ENCODE data around the gene VIPR2.

Gene VIPR2

DNA sequence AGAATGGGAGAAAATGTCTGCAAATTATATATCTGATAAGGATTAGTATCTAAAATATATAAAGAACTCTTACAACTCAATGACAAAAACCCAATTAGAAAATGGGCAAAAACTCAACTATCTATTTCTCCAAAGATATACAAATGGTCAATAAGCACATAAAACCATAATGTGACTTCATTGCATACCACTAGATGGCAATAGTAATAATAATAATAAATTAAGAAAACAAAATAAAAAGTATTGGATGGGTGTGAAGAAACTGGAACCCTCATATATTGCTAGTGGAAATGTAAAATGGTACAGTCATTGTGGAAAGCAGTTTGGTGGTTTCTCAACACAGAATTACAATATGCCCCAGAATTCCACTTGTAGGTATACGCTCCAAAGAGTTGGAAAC, 98.8 kb downstream of the VIPR2 start:
- no peak for DNase-seq (ENCODE audit: low read depth in 3 of 3)

DNA sequence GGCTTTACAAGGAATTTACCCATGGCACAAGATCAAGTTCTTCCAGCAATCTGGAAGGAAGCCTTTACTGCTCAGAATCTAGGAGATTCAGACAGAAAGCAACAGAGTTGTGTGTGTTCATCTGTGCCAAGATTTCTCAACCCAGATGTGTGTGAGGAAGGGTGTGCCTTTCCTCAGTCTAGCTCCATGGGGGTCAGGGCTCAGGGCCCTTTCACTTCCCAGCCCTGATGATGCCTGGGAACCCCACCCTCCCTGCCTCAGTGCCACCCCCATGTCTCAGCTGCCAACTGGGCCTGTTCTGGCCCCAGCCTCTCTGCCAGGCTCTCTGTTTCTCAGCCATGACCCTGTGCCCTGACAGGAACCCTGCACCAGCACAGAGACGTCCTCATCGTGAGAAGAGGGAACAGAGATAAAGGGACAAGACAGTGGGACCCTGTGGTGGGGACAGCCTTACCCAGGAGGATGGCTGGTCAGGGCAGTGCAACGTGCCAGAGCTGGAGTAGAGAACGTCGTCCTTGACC, 102.0 kb downstream of the VIPR2 start:
- DNase-seq (ENCODE audit: low read depth in 3 of 3), result no peak

DNA sequence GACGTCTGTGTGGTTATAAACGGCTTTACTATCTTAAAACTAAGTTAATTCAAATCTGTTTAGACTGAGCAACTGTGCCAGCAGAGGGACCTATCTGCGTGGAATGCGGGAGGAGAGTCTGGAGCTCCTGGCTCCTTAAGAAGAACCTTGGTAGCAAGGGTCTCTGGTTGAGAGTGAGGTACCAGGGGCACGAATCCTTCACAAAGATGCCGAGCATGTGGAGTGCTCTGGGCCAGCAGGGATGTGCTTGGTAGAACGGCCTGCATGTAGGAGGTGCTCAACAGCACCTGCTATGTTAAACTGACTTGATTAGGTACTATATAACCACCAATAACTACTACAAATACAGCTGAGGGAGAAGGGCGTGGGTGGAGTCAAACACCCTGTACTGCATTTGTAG, 102.6 kb downstream of the VIPR2 start:
- no peak for DNase-seq (ENCODE audit: low read depth in 3 of 3)

GRCh38 chr7:159040912-159041711, 103.6 kb downstream of the VIPR2 start:
- DNase-seq (ENCODE audit: low read depth in 3 of 3), result no peak

- no peak for DNase-seq (ENCODE audit: low read depth in 3 of 3)
Observed at GRCh38 chr7:159040146-159040545, 104.5 kb downstream of the VIPR2 start.

DNA sequence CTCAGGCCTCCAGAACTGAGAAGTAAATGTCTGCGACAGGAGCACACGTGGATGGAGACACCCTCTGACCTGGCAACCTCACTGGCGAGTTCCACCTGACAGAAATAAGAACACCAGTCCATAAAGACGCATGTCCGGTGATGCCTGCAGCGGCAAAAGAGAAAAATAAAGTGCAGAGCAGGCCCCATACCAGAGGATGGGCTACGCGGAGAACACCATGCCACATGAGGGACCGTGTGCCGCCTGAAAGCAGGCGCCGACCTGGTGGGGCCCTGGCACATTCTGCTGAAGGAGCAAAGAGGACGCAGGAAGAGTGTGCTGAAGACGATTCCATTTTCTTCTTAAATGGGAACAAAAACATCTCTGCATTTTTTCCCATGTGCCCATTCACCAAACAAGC, 105.0 kb downstream of the VIPR2 start:
- DNase-seq (ENCODE audit: low read depth in 3 of 3), result no peak

- DNase-seq (ENCODE audit: low read depth in 3 of 3), result no peak
Observed at GRCh38 chr7:159038066-159038465, 106.6 kb downstream of the VIPR2 start.

DNA sequence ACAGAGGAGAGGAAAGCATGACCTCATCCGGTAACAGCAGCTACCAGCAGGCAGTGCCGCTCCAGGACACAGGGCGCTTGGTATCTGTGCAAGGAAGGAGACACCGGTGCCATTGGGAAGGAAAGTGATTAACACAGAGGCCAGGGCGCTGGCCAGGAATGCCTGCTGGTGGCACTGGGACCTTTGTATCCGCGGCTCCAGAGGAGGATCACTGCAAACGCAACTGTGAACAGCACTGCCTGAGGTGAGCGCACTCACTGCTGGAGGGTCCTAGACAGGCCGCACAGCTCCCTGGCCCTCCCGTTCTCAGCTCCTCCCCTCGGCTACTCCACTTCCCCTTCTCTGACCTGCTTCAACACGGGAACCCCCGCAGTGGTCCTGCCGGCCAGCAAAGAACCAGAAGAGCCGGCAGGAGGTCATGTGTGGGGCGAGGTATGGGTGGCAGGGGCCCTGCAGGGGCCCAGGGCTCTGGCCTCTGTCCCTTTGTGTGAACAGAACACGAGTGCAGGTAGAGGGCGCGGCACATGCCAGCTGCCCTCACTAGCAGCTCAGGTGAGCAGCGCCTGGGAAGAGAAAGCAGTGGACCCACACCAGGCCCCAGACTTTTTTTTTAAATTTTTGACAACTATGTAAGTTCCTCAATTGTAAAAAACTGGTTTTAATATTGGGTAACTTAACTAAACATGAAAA, 107.6 kb downstream of the VIPR2 start:
- DNase-seq (ENCODE audit: low read depth in 3 of 3), result no peak

- no peak for DNase-seq (ENCODE audit: low read depth in 3 of 3)
Observed at GRCh38 chr7:159035571-159036073, 109.0 kb downstream of the VIPR2 start.

- no peak for DNase-seq (ENCODE audit: low read depth in 3 of 3)
Observed at GRCh38 chr7:159034988-159035387, 109.7 kb downstream of the VIPR2 start.

DNA sequence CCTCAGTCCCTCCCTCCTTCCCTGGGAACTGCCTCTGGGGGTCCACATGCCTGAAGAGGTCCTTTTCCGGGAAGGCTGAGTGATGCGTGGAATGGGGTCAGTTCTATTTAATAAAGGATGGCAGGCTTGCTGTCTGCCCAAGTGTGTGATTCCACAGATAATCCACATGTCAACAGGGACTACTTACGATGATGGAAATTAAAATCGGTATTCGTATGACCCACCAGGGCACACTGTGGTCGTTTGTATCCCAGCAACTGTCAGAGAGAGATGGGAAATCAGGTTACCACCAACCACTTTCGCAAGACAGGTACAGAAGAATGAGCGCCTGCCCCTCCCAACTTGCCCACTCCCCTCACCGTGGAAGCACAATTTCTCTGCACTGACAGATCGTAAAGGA, 110.3 kb downstream of the VIPR2 start:
- no peak for DNase-seq (ENCODE audit: low read depth in 3 of 3)

DNA sequence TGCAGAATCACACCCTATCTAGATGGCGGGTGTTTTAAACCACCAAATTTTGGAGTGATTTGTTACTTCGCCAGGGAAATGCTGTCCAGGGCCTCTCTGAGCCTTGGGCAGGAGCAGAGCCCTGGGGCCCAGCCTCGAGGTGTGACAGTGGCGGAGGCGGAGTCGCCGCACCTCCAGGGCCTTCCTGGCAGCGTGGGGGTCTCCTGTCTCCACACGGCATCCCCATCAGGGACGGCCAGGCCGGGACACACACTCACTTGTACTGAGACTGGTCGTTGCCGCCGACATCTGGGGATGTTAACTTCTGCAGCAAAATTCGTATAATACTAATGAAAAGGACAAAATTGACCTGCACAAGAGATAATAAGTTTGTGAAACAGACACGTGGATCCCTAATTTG, 110.7 kb downstream of the VIPR2 start:
- no peak for DNase-seq (ENCODE audit: low read depth in 3 of 3)

- DNase-seq (ENCODE audit: low read depth in 3 of 3), result no peak
Observed at GRCh38 chr7:159033473-159033825, 111.2 kb downstream of the VIPR2 start.

DNA sequence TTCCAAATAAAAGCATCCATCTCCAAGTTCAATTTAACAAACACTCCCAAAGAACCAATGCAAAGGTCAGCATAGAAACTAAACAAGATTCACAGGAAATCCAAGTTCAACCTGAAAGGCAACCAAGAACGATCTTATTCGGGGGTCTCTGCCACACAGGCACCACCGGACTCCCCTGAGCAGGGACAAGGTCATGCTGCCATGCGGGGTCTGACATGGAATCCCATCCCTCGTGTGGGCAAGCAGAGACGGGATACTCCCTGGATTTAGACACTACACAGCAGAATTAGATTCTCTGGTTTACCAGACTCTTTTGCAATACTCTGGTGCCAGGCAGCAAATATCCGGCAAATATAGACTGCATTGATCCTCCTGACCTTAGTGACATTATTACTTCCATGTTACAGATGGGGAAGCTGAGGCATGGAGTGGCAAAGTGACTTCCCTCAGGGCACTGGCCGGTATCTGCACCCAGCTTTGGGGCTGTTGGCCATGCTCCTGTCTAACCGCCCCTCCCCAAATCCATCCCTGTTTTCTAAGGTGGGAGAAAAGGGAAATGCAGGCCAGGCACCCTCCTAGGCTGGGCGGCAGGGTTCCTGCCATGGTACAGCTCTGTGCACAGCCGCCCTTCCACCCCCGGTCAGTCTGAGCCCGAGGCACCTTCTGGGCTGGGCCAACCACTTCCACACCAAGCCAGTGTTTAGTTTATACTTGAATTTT, 111.8 kb downstream of the VIPR2 start:
- no peak for DNase-seq (ENCODE audit: low read depth in 3 of 3)

DNA sequence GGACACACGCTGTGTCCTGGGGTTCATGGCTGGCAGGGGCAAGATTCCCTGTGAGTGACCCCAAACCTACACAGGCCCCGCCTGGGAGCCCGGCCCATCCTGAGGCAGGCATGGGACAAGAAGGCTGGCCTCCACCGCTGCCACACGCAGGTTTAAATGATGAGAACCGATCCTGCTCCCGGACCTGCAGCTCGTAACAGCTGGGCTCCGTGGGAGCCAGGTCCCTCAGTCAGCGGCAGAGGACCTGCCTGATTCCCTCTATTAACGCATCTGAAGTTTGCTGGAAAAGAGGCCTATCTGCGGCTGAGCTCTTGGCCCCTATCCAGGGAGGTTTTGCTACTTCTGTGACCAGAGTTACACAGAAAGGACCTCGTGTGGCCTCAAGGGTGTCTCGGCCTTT, 112.3 kb downstream of the VIPR2 start:
- no peak for DNase-seq (ENCODE audit: low read depth in 3 of 3)

DNA sequence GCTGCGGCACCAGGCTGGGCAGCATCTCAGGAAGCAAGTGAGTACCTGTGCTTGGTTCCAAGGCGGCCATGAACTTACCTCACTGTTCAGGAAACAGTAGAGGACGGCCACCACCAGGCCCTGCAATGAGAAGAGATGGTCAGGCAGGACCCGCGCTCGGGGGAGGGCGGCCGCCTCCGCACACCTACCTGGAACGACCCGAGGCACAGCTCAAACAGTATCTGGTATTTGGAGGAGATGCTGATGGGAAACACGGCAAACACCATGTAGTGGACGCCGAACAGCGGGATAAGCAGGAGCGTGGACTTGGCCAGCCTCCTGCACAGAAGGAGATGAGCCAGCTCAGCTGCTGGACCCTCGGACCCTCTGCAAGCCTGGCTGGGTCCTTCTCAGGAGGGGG, 112.9 kb downstream of the VIPR2 start:
- DNase-seq (ENCODE audit: low read depth in 3 of 3), result no peak

DNA sequence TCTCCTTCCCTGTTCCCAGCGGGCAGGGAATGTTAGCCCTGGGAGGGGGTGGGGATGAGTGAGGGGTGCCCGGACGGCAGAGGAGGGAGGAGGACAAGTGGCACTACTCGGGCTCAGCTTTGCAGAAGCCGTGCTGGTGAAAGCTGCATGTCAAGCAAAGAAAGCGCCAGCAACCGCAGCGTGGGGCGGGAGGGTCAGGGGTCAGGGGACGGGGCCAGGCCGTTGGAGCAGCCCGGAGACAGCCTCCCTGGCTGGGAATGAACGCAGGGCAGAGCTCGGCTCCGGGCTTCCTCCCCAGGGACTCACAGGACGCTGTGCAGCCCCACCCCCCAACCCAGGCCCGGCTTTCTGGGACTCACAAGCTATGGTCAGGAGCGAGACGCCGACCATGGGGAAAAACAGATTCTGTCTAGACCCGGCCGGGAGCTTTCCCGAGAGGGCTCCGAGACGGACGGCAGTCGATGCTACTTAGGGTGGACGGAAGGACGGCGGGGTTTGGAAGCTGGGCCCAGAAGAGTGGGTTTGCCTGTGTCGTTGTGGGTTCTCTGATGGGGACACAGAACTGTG, 113.4 kb downstream of the VIPR2 start:
- no peak for DNase-seq (ENCODE audit: low read depth in 3 of 3)

DNA sequence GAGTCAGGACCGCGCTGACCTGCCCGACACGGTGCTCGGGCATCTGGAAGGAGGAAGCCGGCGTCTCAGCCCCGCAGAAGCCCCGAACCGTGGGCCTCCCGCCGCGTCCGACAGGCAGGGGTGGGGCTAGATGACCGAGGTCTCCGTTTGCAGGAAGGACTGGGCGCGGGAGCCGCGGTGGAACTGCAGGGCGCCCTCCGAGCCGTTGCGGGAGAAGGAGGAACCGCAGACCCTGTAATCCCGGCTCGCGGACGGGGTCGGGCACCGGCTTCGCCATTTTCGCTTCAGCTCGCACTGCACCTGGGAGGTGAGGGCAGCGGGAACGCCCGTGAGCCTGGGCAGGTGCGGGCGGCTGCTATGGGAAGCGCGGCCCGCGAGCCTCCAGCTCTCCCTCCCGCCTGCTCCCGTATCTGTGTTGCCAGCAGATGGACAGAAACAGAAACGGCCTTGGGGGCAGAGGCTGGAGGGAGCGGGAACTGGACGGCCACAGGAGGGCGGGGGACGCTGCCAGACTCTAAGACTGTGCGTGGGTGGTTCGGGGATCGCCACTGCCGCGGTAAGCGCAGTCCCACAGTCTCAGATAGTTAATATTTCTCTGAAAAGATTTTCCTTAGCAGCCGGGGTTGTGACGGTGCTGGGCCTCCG, 114.1 kb downstream of the VIPR2 start:
- DNase-seq (ENCODE audit: low read depth in 3 of 3), result peak in 1 of 3 experiments; percentile 12

- no peak for DNase-seq (ENCODE audit: low read depth in 3 of 3)
Observed at GRCh38 chr7:159028508-159029401, 115.9 kb downstream of the VIPR2 start.

DNA sequence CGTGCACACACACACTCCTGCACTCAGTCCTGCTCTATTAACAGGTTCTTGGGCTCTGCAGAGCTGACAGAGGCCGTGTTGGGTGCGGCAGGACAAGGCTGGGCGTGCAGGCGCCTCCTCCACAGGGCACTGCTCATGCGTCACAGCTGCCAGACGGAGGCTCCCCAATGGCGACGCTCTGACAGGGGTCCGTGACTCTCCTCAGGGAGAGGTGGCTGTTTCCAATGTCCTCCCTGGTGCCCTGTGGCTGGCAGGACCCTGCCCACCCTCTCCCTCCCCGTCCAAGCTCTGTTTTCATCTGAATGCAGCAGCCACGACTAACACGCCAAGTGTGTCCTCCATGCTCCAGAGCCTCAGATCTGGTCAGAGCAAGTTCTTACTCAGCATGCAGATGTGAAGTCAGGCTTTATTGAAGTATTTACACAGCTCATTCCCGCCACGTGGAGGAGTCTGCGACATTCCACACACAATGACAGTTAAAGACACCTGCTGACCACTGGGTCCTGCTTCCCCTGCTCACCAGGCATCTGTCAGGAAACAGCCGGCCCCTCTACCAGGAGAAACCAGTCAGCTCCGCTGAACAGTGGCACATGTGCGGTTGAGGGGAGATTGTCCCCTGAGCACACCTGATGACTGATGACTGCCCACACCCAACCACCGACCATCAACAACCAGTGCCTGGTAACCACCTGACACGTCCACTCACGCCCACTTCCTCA, 116.7 kb downstream of the VIPR2 start:
- DNase-seq (ENCODE audit: low read depth in 3 of 3), result no peak

Data from stimulated activated CD4-positive, alpha-beta T cell treated with anti-CD3 and anti-CD28 coated beads, TNF-alpha, amount 100 ng/mL, for 24 hours (primary cell).